ENCODE results near the gene TMTC2. TPM values are rescaled to one million over a fixed set of nuclear protein-coding genes. Genes with fewer than 3 reads are reported as not detected.

TMTC2 gene
- total RNA-seq, 4 donors from 2014 or later = 11.5 to 44.1 (median 16.0) TPM

DNA sequence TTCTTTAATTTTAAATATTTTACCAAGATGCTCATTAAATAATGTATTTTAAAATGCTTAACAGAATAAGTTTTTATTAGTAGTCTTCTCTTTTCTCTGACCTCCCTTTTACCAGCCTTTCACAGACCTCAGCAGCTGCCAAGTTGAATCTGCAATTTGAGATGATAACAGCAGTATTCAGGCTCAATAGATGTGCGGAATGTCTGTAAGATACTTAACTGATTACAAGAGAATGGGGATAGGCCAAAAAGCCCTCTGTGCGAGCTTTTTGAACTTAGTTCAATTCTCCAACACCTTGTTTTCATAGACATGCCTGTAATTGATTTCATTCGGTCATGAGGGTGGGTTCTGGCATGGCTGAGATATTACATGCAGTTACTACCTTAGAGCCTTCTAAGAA is 277.2 kb downstream of the TMTC2 start:
- TF ChIP-seq, protein P1, sequence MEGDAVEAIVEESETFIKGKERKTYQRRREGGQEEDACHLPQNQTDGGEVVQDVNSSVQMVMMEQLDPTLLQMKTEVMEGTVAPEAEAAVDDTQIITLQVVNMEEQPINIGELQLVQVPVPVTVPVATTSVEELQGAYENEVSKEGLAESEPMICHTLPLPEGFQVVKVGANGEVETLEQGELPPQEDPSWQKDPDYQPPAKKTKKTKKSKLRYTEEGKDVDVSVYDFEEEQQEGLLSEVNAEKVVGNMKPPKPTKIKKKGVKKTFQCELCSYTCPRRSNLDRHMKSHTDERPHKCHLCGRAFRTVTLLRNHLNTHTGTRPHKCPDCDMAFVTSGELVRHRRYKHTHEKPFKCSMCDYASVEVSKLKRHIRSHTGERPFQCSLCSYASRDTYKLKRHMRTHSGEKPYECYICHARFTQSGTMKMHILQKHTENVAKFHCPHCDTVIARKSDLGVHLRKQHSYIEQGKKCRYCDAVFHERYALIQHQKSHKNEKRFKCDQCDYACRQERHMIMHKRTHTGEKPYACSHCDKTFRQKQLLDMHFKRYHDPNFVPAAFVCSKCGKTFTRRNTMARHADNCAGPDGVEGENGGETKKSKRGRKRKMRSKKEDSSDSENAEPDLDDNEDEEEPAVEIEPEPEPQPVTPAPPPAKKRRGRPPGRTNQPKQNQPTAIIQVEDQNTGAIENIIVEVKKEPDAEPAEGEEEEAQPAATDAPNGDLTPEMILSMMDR (IDR thresholded peaks at IDR 0.05) = no peak
- TF ChIP-seq POLR2A (IDR thresholded peaks at IDR 0.05) = no peak
- intact Hi-C loops (cut with DNase I; ENCODE audit: low total_unique reads) = no loop called here
- Histone ChIP-seq H3K9me3 (no peaks in the 10 kb centered on the region), H3K27me3 (no peaks in the 10 kb centered on the region), H3K36me3 (no peaks in the 10 kb centered on the region), H3K4me1 (no peaks in the 10 kb centered on the region), H3K27ac (no peak overlapping the region), H3K4me3 (no peak overlapping the region)
- DNase-seq = no peak

DNA sequence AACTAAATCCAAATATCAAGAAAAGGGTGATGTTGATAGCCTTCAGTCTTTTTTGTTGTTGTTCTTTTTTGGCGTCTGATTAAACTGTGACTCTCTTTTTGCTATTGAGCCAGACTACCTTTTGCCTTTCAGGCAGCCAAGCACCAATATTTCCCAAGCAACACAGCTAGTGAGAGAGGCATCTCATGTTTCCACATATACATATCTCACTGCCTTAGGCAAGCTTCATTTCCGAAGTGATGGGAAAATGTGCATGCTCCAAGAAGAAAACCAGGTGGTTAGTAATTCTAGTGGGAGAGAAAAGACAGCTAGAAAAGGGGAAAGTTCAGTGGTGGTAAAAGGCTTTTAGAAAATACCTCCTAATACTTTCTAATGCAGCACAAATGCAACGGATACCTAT is 277.7 kb downstream of the TMTC2 start:
- Histone ChIP-seq H3K9me3 (no peaks in the 10 kb centered on the region), H3K4me1 (no peaks in the 10 kb centered on the region), H3K36me3 (no peaks in the 10 kb centered on the region), H3K27me3 (no peaks in the 10 kb centered on the region), H3K27ac (no peak overlapping the region), H3K4me3 (no peak overlapping the region)
- DNase-seq = no peak
- TF ChIP-seq POLR2A (IDR thresholded peaks at IDR 0.05) = no peak
- TF ChIP-seq, protein P1 (IDR thresholded peaks at IDR 0.05) = no peak
- intact Hi-C loops (cut with DNase I; ENCODE audit: low total_unique reads) = no loop called here

DNA sequence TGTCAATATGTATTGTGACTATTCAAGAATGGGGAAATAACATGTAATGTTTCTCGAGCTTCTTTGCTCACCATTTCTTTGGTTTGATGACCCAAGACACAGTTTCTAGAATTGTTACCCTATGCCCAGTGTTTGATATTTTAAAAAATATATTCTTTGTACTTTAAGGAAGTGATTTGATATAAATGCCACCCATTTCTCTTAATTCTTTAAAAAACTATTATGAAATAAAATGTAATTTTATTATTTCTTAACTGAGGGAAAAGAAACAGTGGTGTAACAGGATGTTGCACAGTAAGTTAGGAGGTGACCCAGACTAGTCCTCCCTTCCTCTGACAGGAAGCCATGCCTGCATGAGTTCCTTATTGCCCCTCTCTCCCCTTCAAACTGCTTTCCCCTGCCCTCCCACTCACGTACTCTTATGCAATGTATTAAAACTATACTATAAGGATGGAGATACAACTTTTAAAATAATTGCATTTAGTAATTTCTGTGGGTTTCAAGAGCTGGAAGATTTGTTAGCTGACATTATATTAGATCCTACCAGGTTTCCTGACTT is 279.4 kb downstream of the TMTC2 start:
- Histone ChIP-seq H3K36me3 (no peaks in the 10 kb centered on the region), H3K4me1 (no peaks in the 10 kb centered on the region), H3K27me3 (no peaks in the 10 kb centered on the region), H3K9me3 (no peaks in the 10 kb centered on the region), H3K4me3 (no peak overlapping the region), H3K27ac (no peak overlapping the region)
- intact Hi-C loops (cut with DNase I; ENCODE audit: low total_unique reads) = no loop called here
- DNase-seq = no peak
- TF ChIP-seq POLR2A (IDR thresholded peaks at IDR 0.05) = no peak
- TF ChIP-seq, protein P1 (IDR thresholded peaks at IDR 0.05) = no peak

DNA sequence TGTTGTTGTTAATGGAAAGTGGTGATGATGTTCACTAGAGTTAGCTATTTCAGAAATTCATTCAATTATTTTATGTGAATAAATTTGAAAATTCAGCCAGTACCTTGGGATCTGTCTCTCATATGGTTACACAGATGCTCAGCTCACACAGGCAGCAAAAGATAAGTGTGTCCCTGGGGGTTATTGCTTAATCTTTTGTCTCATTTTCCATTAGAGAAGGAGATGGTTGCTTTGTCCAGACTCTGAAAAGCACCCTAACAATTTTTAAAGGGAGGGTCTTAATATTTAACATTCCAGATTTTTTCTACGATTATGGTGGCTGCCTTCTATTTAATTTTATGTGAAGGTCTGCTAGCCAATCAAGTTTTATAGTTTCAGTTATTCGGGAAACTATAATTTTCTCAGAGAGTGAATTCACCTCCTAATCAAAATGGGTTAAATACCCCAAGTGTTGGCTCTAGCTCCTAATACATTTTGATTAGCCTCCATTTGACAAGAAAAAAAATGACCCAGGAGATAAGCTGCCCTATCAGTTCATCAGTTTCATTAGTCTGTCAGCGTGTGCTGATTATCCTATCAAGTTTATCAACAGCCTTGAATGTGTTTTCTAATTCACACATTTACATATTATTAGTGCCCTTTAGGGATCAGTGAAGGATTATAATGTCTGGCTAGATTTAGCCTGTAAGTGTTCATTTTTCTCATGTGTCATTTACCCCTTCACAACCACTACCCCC is 282.1 kb downstream of the TMTC2 start:
- intact Hi-C loops (cut with DNase I; ENCODE audit: low total_unique reads) = no loop called here
- Histone ChIP-seq H3K4me1 (no peaks in the 10 kb centered on the region), H3K27me3 (no peaks in the 10 kb centered on the region), H3K36me3 (peaks cover 0 to 4% of the 10 kb centered on the region in 2 donors), H3K9me3 (no peaks in the 10 kb centered on the region), H3K4me3 (no peak overlapping the region), H3K27ac (no peak overlapping the region)
- TF ChIP-seq, protein P1 (IDR thresholded peaks at IDR 0.05) = no peak
- TF ChIP-seq POLR2A (IDR thresholded peaks at IDR 0.05) = no peak
- no peak for DNase-seq

DNA sequence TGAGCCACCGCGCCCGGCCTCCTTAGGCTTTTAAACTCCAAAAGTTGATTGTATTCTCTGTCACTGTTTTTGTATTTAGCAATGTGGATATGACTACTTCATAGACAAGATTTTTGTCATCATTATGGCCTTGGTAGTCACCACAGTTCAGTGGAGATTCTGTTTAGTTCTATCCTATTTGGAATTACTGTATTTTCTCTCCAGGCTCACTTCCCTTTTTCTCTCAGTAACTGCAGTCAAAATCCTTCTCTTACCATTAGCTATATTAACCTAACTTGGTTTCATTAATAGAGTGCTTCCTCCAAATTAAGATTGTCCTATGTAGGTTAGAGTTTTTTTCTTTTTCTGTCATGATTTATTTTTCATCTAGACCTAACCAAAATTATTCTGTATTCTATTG is 283.9 kb downstream of the TMTC2 start:
- no peak overlapping the region for H3K27ac ChIP-seq
- TF ChIP-seq, protein P1 (IDR thresholded peaks at IDR 0.05) = no peak
- no peak for TF ChIP-seq POLR2A (IDR thresholded peaks at IDR 0.05)
- DNase-seq = no peak
- H3K9me3 ChIP-seq = no peaks in the 10 kb centered on the region
- peaks cover 0 to 4% of the 10 kb centered on the region in 2 donors for H3K36me3 ChIP-seq
- no peaks in the 10 kb centered on the region for H3K27me3 ChIP-seq
- intact Hi-C loops (cut with DNase I; ENCODE audit: low total_unique reads) = no loop called here
- no peak overlapping the region for H3K4me3 ChIP-seq
- no peaks in the 10 kb centered on the region for H3K4me1 ChIP-seq
